ENCODE data around the gene SZRD1. TPM values are rescaled to one million over a fixed set of nuclear protein-coding genes. Genes with fewer than 3 reads are reported as not detected.

The SZRD1 gene
- total and polyA plus RNA-seq, 2 of the 8 experiments (the other 6 are each of a cell fraction or from before 2014, with no cell fraction given), result 97.8 to 108 TPM

GRCh38 chr1:16326833-16327404, 40.1 kb upstream of the SZRD1 start (continued):
- TF ChIP-seq SIN3A (conservative IDR thresholded peaks at IDR 0.05 in 1 of 2, IDR thresholded peaks at IDR 0.05 in 1 of 2; ENCODE audit: low read depth in 1 of 2, low read length in 2 of 2) (no peak), RXRA (IDR thresholded peaks at IDR 0.05; ENCODE audit: insufficient read depth, low read depth, low read length) (no peak), CREB1 (IDR thresholded peaks at IDR 0.05) (no peak)

Data from H1 (cell line).